ENCODE results near the gene RBM43. TPM values are rescaled to one million over a fixed set of nuclear protein-coding genes. Genes with fewer than 3 reads are reported as not detected.

Gene RBM43
- total RNA-seq, 1 experiment from 2014 or later, result 1.8 TPM

- H3K4ac ChIP-seq (ENCODE audit: low read depth, low read length), result no peak overlapping the region
- no peak overlapping the region for H2BK12ac ChIP-seq (ENCODE audit: insufficient read length, low read depth, low read length)
- no peak overlapping the region for H2BK15ac ChIP-seq (ENCODE audit: low read depth, low read length)
- no peak overlapping the region for H2BK20ac ChIP-seq (ENCODE audit: low read depth, low read length, poor library complexity, severe bottlenecking)
- Mint-ChIP-seq H3K4me1 (peaks cover 12 to 15% of the 10 kb centered on the region in 2 experiments), H3K36me3 (ENCODE audit: insufficient read depth in 1 of 3, low read depth in 3 of 3) (peaks cover 2 to 4% (median 2%) of the 10 kb centered on the region in 3 experiments; a peak in 1 of 7 replicates), H3K27ac (no peak overlapping the region), H3K27me3 (ENCODE audit: low read depth) (peaks cover 3% of the 10 kb centered on the region), H3K4me3 (no peak overlapping the region), H3K9me3 (peaks cover 4 to 5% of the 10 kb centered on the region in 2 experiments; a peak in 4 of 5 replicates)
- H3K23ac ChIP-seq (ENCODE audit: insufficient read length, low read depth, low read length), result no peak overlapping the region
- H4K8ac ChIP-seq (replicated peaks; ENCODE audit: insufficient read length, low read depth, low read length), result no peak overlapping the region
- no peaks in the 10 kb centered on the region; the same call in 1 of the 2 replicates for H3K4me1 ChIP-seq (ENCODE audit: insufficient read depth, low read length)
- no peaks in the 10 kb centered on the region for H4K20me1 ChIP-seq (ENCODE audit: control insufficient read depth, insufficient read depth, insufficient read length)
- H2BK120ac ChIP-seq (ENCODE audit: low read depth, low read length, poor library complexity, severe bottlenecking), result no peak overlapping the region
- H3K79me1 ChIP-seq (ENCODE audit: insufficient read depth, low read depth, low read length, poor library complexity, severe bottlenecking), result no peaks in the 10 kb centered on the region
- no peak overlapping the region for H2BK5ac ChIP-seq (ENCODE audit: insufficient read length, low read length)
- no peak overlapping the region for H3K4me2 ChIP-seq (ENCODE audit: insufficient read depth, insufficient read length, low read length)
- H3K9ac ChIP-seq (ENCODE audit: extremely low read depth, insufficient read length, low read length), result no peak overlapping the region
- DNase-seq, result no peak
- H3K56ac ChIP-seq (ENCODE audit: insufficient read length, low read depth, low read length), result no peak overlapping the region
- H3K79me2 ChIP-seq (ENCODE audit: insufficient read depth, low read length), result no peaks in the 10 kb centered on the region
- H3K27ac ChIP-seq (ENCODE audit: insufficient read length, low read depth, low read length), result no peak overlapping the region
- H3K9me3 ChIP-seq (ENCODE audit: control insufficient read depth, low read depth, low read length), result no peaks in the 10 kb centered on the region
- no peak overlapping the region for H3K18ac ChIP-seq (ENCODE audit: insufficient read length, low read depth, low read length)
- no peaks in the 10 kb centered on the region for H3K27me3 ChIP-seq (ENCODE audit: insufficient read depth, low read length)
- H3K23me2 ChIP-seq (ENCODE audit: insufficient read length, low read depth, low read length, poor library complexity, severe bottlenecking), result peaks cover 6% of the 10 kb centered on the region
- H2AFZ ChIP-seq (ENCODE audit: low read length), result no peak overlapping the region
- no peak overlapping the region for H4K5ac ChIP-seq (ENCODE audit: insufficient read length, low read depth, low read length)
- H2AK5ac ChIP-seq (ENCODE audit: insufficient read length, low read length), result no peak overlapping the region
- no peak overlapping the region for H3K14ac ChIP-seq (ENCODE audit: insufficient read depth, low read length)
- no peak overlapping the region for H3T11ph ChIP-seq (ENCODE audit: low read length)
- no peak overlapping the region for H4K91ac ChIP-seq (ENCODE audit: insufficient read length, low read depth, low read length)
- no peak for TF ChIP-seq CTCF (conservative IDR thresholded peaks at IDR 0.05)
- no CpG with 5 or more reads among the region's 2 CpGs for WGBS (ENCODE audit: extremely low coverage, insufficient read length, low lambda C conversion rate)
These were observed 30.5 kb upstream of the RBM43 start for GRCh38 chr2:151292141-151292540.
